ENCODE data around the gene FOXI3.

DNA sequence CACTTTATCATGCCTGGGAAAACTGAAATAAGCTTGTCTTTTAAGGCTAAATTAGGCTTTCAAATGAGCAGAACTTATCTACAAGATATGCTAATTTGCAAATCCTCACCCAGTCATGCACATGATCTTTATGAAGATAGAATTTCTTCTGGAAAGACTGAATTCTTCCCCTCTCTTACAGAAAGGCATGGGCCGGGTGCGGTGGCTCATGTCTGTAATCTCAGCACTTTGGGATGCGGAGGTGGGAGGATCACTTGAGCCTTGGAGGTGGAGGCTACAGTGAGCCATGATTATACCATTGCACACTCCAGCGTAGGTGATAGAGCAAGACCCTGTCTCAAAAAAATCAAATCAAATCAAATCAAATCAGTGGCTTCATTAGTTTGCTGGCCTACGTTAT is 11.7 kb upstream of the FOXI3 start:
- TF ChIP-seq CTCF (IDR thresholded peaks at IDR 0.05; ENCODE audit: low read depth, low read length) (no peak), MYC (IDR thresholded peaks at IDR 0.05; ENCODE audit: low read depth, low read length) (no peak), POLR2A (IDR thresholded peaks at IDR 0.05; ENCODE audit: extremely low read depth, insufficient read length) (no peak), MAX (IDR thresholded peaks at IDR 0.05; ENCODE audit: low read depth, low read length) (no peak)
